A673 (cell line): ENCODE results near the gene LYRM4. TPM values are rescaled to one million over a fixed set of nuclear protein-coding genes. Genes with fewer than 3 reads are reported as not detected.

Experiments used
- BruUV-seq: library from RNA; stranded (reverse); fragments of 400-500 nt; replicated peaks from 2 replicates; lab custom pipeline; 2021; lab: Mats Ljungman, UMichigan
- CTCF ChIA-PET: fragments of 300-600 bp; sonication (Branson Sonifier 250); formaldehyde crosslinking; loops from one replicate; lab custom pipeline; 2022; ENCODE audit warnings: antibody characterized with exemption; lab: Charles Lee
- POLR2A ChIA-PET: fragments of 300-600 bp; sonication (Branson Sonifier 250); formaldehyde crosslinking; loops from one replicate; lab custom pipeline; 2022; ENCODE audit warnings: antibody characterized with exemption; ENCODE audit not compliant: low non-redundant PET; lab: Charles Lee
- DNase-seq: peaks from one replicate; pipeline ENCODE4 v3.0.0-alpha.2; 2015; ENCODE audit warnings: low spot score
- H3K27ac ChIP-seq: fragments of 200-600 bp; sonication (generic); 2 replicates; pipeline ENCODE4 v1.5.1; 2016; ENCODE audit warnings: mixed run types, low read depth, mild to moderate bottlenecking, mixed read lengths, antibody characterized with exemption, low read length; ENCODE audit not compliant: poor library complexity, severe bottlenecking
- H3K27me3 ChIP-seq: fragments of 200-600 bp; sonication (generic); replicated peaks from 2 replicates; pipeline ENCODE4 v1.6.1; 2017; ENCODE audit warnings: mixed run types, low read depth, mild to moderate bottlenecking, mixed read lengths, antibody characterized with exemption, low read length; ENCODE audit not compliant: insufficient read depth, poor library complexity
- H3K36me3 ChIP-seq: fragments of 200-600 bp; sonication (generic); 2 replicates; pipeline ENCODE4 v1.6.1; 2016; ENCODE audit warnings: mixed run types, mild to moderate bottlenecking, mixed read lengths, antibody characterized with exemption, low read length; ENCODE audit not compliant: insufficient read depth, poor library complexity, severe bottlenecking
- H3K4me1 ChIP-seq: fragments of 200-600 bp; sonication (generic); 2 replicates; pipeline ENCODE4 v1.6.1; 2017; ENCODE audit warnings: mixed run types, mild to moderate bottlenecking, mixed read lengths, antibody characterized with exemption, low read length; ENCODE audit not compliant: insufficient read depth, poor library complexity, severe bottlenecking
- H3K4me3 ChIP-seq: fragments of 200-600 bp; sonication (generic); 2 replicates; pipeline ENCODE4 v1.5.1; 2016; ENCODE audit warnings: low read depth, mixed run types, mild to moderate bottlenecking, mixed read lengths, low read length; ENCODE audit not compliant: poor library complexity, severe bottlenecking
- H3K9me3 ChIP-seq: fragments of 200-600 bp; sonication (generic); 2 replicates; pipeline ENCODE4 v1.6.1; 2016; ENCODE audit warnings: mixed run types, low read depth, mild to moderate bottlenecking, mixed read lengths, antibody characterized with exemption, low read length; ENCODE audit not compliant: poor library complexity, severe bottlenecking
- CTCF ChIP-seq: fragments of 300-800, 200-600 bp; sonication (generic); conservative IDR thresholded peaks from 2 replicates; pipeline ENCODE4 v1.5.1; 2017; ENCODE audit warnings: low read depth, mild to moderate bottlenecking, antibody characterized with exemption, low read length, moderate library complexity, mixed read lengths
- EZH2 ChIP-seq: fragments of 200-600 bp; sonication (generic); IDR thresholded peaks from 2 replicates; pipeline ENCODE4 v1.6.1; 2017; ENCODE audit warnings: borderline replicate concordance, low read depth, mild to moderate bottlenecking, mixed read lengths, antibody characterized with exemption, low read length; ENCODE audit not compliant: poor library complexity, severe bottlenecking
- intact Hi-C: fragments of 100-400 bp; cut with micrococcal nuclease; formaldehyde crosslinking; loops from one replicate; pipeline ENCODE4 v1.10.0; 2022; ENCODE audit not compliant: unreplicated experiment
- total RNA-seq: library from RNA; stranded (reverse); gene quantifications from 2 replicates; pipeline ENCODE4 v1.2.3, GENCODE V29; 2021

LYRM4 gene
- total RNA-seq, 1 experiment from 2014 or later = 53.6 TPM

DNA sequence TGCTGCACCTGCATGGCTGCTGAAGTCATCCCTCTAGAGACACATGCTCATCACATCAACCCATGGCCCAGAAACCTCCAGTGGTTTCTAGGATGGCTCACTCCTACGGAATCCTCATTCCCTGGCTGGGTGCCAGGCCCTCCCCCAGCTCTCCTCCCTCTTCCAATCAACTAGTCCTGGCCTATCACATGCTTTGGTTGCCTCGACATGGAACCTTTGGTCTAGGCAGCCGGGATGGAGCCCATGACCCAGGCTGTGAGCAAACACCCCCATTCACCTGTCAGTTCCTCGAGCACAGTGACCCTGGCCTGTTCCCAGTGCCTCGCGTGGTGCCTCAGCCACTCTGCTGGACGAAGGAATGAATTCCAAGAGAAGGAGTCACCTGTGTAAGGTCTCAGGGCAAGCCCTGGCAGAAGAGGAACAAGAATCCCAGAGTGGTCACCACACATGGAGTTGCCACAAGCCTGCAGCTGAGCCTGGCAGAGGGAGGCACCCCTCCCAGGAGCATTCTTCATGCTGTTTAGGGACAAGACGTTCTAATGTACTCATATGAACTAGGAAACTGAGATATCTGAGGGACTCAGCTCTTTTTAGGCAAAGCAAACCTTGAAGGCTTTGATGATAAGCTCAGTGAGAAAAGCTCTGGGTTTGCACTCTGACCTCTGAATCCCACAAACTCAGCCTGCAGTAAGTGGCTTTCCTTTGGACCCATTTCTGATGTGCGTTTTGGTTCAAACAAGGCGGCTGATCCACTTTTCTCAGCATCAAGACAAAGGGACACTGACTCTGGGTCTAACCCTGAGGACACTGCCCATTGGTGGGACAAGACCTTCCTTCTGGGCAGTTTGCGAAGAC is 135.4 kb downstream of the LYRM4 start:
- Histone ChIP-seq H3K9me3 (no peaks in the 10 kb centered on the region), H3K27me3 (no peaks in the 10 kb centered on the region), H3K36me3 (no peaks in the 10 kb centered on the region), H3K27ac (no peak overlapping the region), H3K4me1 (peaks cover 3% of the 10 kb centered on the region), H3K4me3 (no peak overlapping the region)
- no TSS peak for BruUV-seq
- TF ChIP-seq EZH2 (no peak), CTCF (no peak)
- intact Hi-C loops = no loop called here
- DNase-seq = peak; percentile 34
- ChIA-PET POLR2A (no interaction called here), CTCF (no interaction called here)

- H3K4me3 ChIP-seq = no peak overlapping the region
- CTCF ChIA-PET = no interaction called here
- BruUV-seq = no TSS peak
These were observed 136.2 kb downstream of the LYRM4 start for GRCh38 chr6:5124526-5124925.

More at GRCh38 chr6:5124526-5124925, 136.2 kb downstream of the LYRM4 start:
- Histone ChIP-seq H3K36me3 (no peaks in the 10 kb centered on the region), H3K4me1 (peaks cover 3% of the 10 kb centered on the region), H3K9me3 (no peaks in the 10 kb centered on the region), H3K27ac (no peak overlapping the region), H3K27me3 (no peaks in the 10 kb centered on the region)
- no peak for DNase-seq
- POLR2A ChIA-PET = no interaction called here
- intact Hi-C loops = no loop called here
- TF ChIP-seq EZH2 (no peak), CTCF (no peak)
